Right ventricle myocardium superior (tissue), 1 donor: Measurements from ENCODE around the gene CNTROB. TPM values are rescaled to one million over a fixed set of nuclear protein-coding genes. Genes with fewer than 3 reads are reported as not detected.

Experiments used
- total RNA-seq: library from RNA; stranded (reverse); fragmentation: NEBNext Ultra II Directional; extraction: Animal tissue kit (Norgen Biotek cat#: 25700); gene quantifications from one replicate; pipeline ENCODE4 v1.2.1, GENCODE V29; 2021
- donor health status: DM: no; HTN: yes; CAD: no; lungs with severe emphysema.

CNTROB gene
- total RNA-seq, 1 donor from 2014 or later = 8.8 TPM

Other genes with a start within 250 kb of the CNTROB start
- 11.5 TPM for gene TP53, start 244.7 kb upstream of the CNTROB start, total RNA-seq
- gene WRAP53, start 243.7 kb upstream of the CNTROB start, total RNA-seq = 4.2 TPM
- 0.13 TPM for gene EFNB3, start 227.0 kb upstream of the CNTROB start, total RNA-seq
- not detected for gene DNAH2, start 214.5 kb upstream of the CNTROB start, total RNA-seq
- gene KDM6B, start 98.0 kb upstream of the CNTROB start, total RNA-seq = 27.9 TPM
- 32.4 TPM for gene TMEM88, start 77.1 kb upstream of the CNTROB start, total RNA-seq
- 101 TPM for gene NAA38, start 74.6 kb upstream of the CNTROB start, total RNA-seq
- 24.2 TPM for gene CYB5D1, start 74.2 kb upstream of the CNTROB start, total RNA-seq
- 13.7 TPM for gene CHD3, start 43.4 kb upstream of the CNTROB start, total RNA-seq
- 0.78 TPM for gene RNF227, start 15.9 kb upstream of the CNTROB start, total RNA-seq
- gene KCNAB3, start 2.4 kb upstream of the CNTROB start, total RNA-seq = 0.38 TPM
- 110 TPM for gene TRAPPC1, start 260 bp upstream of the CNTROB start, total RNA-seq
- gene GUCY2D, start 70.4 kb downstream of the CNTROB start, total RNA-seq = not detected
- gene ALOX15B, start 106.9 kb downstream of the CNTROB start, total RNA-seq = not detected
- gene ALOX12B, start 155.5 kb downstream of the CNTROB start, total RNA-seq = not detected
- not detected for gene ALOXE3, start 186.3 kb downstream of the CNTROB start, total RNA-seq
- 0.13 TPM for gene HES7, start 191.9 kb downstream of the CNTROB start, total RNA-seq
- gene PER1, start 220.2 kb downstream of the CNTROB start, total RNA-seq = 124 TPM
- 54.8 TPM for gene VAMP2, start 230.7 kb downstream of the CNTROB start, total RNA-seq
- 7.1 TPM for gene TMEM107, start 244.2 kb downstream of the CNTROB start, total RNA-seq